Skin epidermis (tissue), 12 donors: ENCODE measurements around the gene BPIFA3.

Experiments used
- H3K27ac ChIP-seq, 21 experiments: fragments of 200-600 bp; sonication (generic) in 11 of 21; one replicate each; pipeline ENCODE4 v1.5.0; 2020; ENCODE audit warnings: mild to moderate bottlenecking in 3 of 21, inconsistent platforms in 2 of 21, moderate library complexity in 2 of 21
- H3K4me3 ChIP-seq, 7 experiments: fragments of 200-600 bp; sonication (generic) in 2 of 7; one replicate each; pipeline ENCODE4 v1.5.0; 2020; ENCODE audit warnings: inconsistent platforms in 2 of 7, mild to moderate bottlenecking in 2 of 7, moderate library complexity in 1 of 7

The BPIFA3 gene

GRCh38 chr20:33210371-33210770, 6.8 kb upstream of the BPIFA3 start:
- Histone ChIP-seq H3K4me3 (no peak overlapping the region), H3K27ac (no peak overlapping the region)

- no peak overlapping the region for H3K4me3 ChIP-seq
- H3K27ac ChIP-seq = no peak overlapping the region
Observed at GRCh38 chr20:33211817-33212424, 5.2 kb upstream of the BPIFA3 start.

- Histone ChIP-seq H3K4me3 (no peak overlapping the region), H3K27ac (no peak overlapping the region)
Observed at GRCh38 chr20:33224399-33224798, 7.2 kb downstream of the BPIFA3 start.

- Histone ChIP-seq H3K4me3 (no peak overlapping the region), H3K27ac (no peak overlapping the region)
Observed at GRCh38 chr20:33229843-33230242, 12.7 kb downstream of the BPIFA3 start.

- Histone ChIP-seq H3K27ac (no peak overlapping the region), H3K4me3 (no peak overlapping the region)
Observed at GRCh38 chr20:33231237-33231636, 14.1 kb downstream of the BPIFA3 start.

GRCh38 chr20:33232486-33233072, 15.4 kb downstream of the BPIFA3 start:
- Histone ChIP-seq H3K4me3 (no peak overlapping the region), H3K27ac (no peak overlapping the region)

GRCh38 chr20:33233129-33233774, 16.1 kb downstream of the BPIFA3 start:
- Histone ChIP-seq H3K27ac (no peak overlapping the region), H3K4me3 (no peak overlapping the region)

- Histone ChIP-seq H3K4me3 (no peak overlapping the region), H3K27ac (no peak overlapping the region)
Observed at GRCh38 chr20:33234050-33234449, 16.9 kb downstream of the BPIFA3 start.

- H3K4me3 ChIP-seq = no peak within 1 kb of the TSS
- H3K27ac ChIP-seq = no peak within 1 kb of the TSS
Observed at GRCh38 chr20:33235696-33236095, 18.5 kb downstream of the BPIFA3 start, which contains the start of gene BPIFA1. Gene BPIFA1 (plus strand): TSS chr20:33235996. CDS start chr20:33237712, 1,716 bp downstream.

GRCh38 chr20:33236351-33236750, 19.2 kb downstream of the BPIFA3 start:
- H3K4me3 ChIP-seq = no peak overlapping the region
- no peak overlapping the region for H3K27ac ChIP-seq

- no peak overlapping the region for H3K27ac ChIP-seq
- H3K4me3 ChIP-seq = no peak overlapping the region
Observed at GRCh38 chr20:33237989-33238388, 20.8 kb downstream of the BPIFA3 start.

- H3K4me3 ChIP-seq = no peak overlapping the region
- no peak overlapping the region for H3K27ac ChIP-seq
Observed at GRCh38 chr20:33239418-33239817, 22.3 kb downstream of the BPIFA3 start.

GRCh38 chr20:33239979-33240736, 23.0 kb downstream of the BPIFA3 start:
- Histone ChIP-seq H3K27ac (no peak overlapping the region), H3K4me3 (no peak overlapping the region)

GRCh38 chr20:33240923-33241322, 23.8 kb downstream of the BPIFA3 start:
- Histone ChIP-seq H3K4me3 (no peak overlapping the region), H3K27ac (no peak overlapping the region)

GRCh38 chr20:33242319-33243100, 25.4 kb downstream of the BPIFA3 start:
- H3K27ac ChIP-seq = no peak overlapping the region

GRCh38 chr20:33246077-33246476, 28.9 kb downstream of the BPIFA3 start:
- no peak overlapping the region for H3K4me3 ChIP-seq

More at GRCh38 chr20:33242319-33243100, 25.4 kb downstream of the BPIFA3 start:
- H3K4me3 ChIP-seq = no peak overlapping the region

GRCh38 chr20:33249456-33249855, 32.3 kb downstream of the BPIFA3 start:
- Histone ChIP-seq H3K27ac (no peak overlapping the region), H3K4me3 (no peak overlapping the region)

More at GRCh38 chr20:33246077-33246476, 28.9 kb downstream of the BPIFA3 start:
- no peak overlapping the region for H3K27ac ChIP-seq

GRCh38 chr20:33250666-33251065, 33.5 kb downstream of the BPIFA3 start:
- H3K4me3 ChIP-seq = no peak overlapping the region
- H3K27ac ChIP-seq = no peak overlapping the region

GRCh38 chr20:33251496-33251895, 34.3 kb downstream of the BPIFA3 start:
- H3K27ac ChIP-seq = no peak overlapping the region
- H3K4me3 ChIP-seq = no peak overlapping the region

GRCh38 chr20:33252460-33252859, 35.3 kb downstream of the BPIFA3 start:
- H3K27ac ChIP-seq = no peak overlapping the region
- H3K4me3 ChIP-seq = no peak overlapping the region
